Left lung (tissue), 10 donors: Measurements from ENCODE around the gene EPB41L4A. TPM values are rescaled to one million over a fixed set of nuclear protein-coding genes. Genes with fewer than 3 reads are reported as not detected.

Experiments used
- ATAC-seq: fragments of 200-7000 bp; cut with Tn5 transposase; one replicate; pipeline ENCODE4 v1.9.1; 2020; ENCODE audit warnings: moderate library complexity
- DNase-seq, 4 donors: peaks; one replicate each; pipeline ENCODE4 v3.0.0-alpha.2; 2013 to 2020
- H3K27ac ChIP-seq, 2 donors: fragments of 200-600 bp; sonication (generic) in 1 of 2; one replicate each; pipeline versions ENCODE4 v1.5.0 to v1.8.0; 2020 to 2021
- H3K27me3 ChIP-seq, 2 donors: fragments of 200-600 bp; sonication (generic) in 1 of 2; one replicate each; pipeline versions ENCODE4 v1.5.0 to v1.8.0; 2020 to 2021
- H3K36me3 ChIP-seq, 2 donors: fragments of 200-600 bp; sonication (generic) in 1 of 2; one replicate each; pipeline versions ENCODE4 v1.5.0 to v1.8.0; 2020 to 2021
- H3K4me1 ChIP-seq, 2 donors: fragments of 200-600 bp; one replicate each; pipeline ENCODE4 v1.8.0; 2021
- H3K4me3 ChIP-seq, 2 donors: fragments of 200-600 bp; sonication (generic) in 1 of 2; one replicate each; pipeline versions ENCODE4 v1.5.0 to v1.8.0; 2020 to 2021; ENCODE audit warnings: mild to moderate bottlenecking in 1 of 2
- H3K9me3 ChIP-seq, 2 donors: fragments of 200-600 bp; sonication (generic) in 1 of 2; one replicate each; pipeline versions ENCODE4 v1.5.0 to v1.8.0; 2020 to 2021
- intact Hi-C, 2 donors: fragments of 100-400 bp; cut with DNase I; formaldehyde crosslinking; loops; one replicate each; pipeline versions ENCODE4 v1.11.2 to v1.14.2; 2022
- polyA plus RNA-seq, 6 donors: library from polyadenylated mRNA; unstranded; fragments of 120-200 nt; gene quantifications; one replicate each; pipeline ENCODE4 v1.2.1, GENCODE V29; 2013; ENCODE audit not compliant: insufficient read length in 6 of 6
- total RNA-seq, 2 donors: library from RNA; stranded (reverse); fragmentation: NEBNext Ultra II Directional; extraction: Animal tissue kit (Norgen Biotek cat#: 25700); gene quantifications; one replicate each; pipeline ENCODE4 v1.2.1, GENCODE V29; 2021
- TF ChIP-seq, protein P1 (sequence below), 2 donors: fragments of 200-600 bp; sonication (generic) in 1 of 2; IDR thresholded peaks; one replicate each; pipeline versions ENCODE4 v1.5.0 to v1.8.0; 2021; ENCODE audit warnings: antibody characterized with exemption in 2 of 2
- donor health status: DM: no; HTN: yes; CAD: no.
- donor health status: DM: no; HTN: no; CAD: no.

The EPB41L4A gene
- total and polyA plus RNA-seq, 8 donors, result 13.6 to 31.3 (median 17.6) TPM

GRCh38 chr5:112205846-112206245 lies 213.2 kb downstream of the EPB41L4A start:
- no peaks in the 10 kb centered on the region for H3K9me3 ChIP-seq
- DNase-seq (no peak), ATAC-seq (no peak)
- no peaks in the 10 kb centered on the region for H3K36me3 ChIP-seq
- H3K27ac ChIP-seq, result no peak overlapping the region
- no peaks in the 10 kb centered on the region for H3K27me3 ChIP-seq
- H3K4me1 ChIP-seq, result no peaks in the 10 kb centered on the region
- TF ChIP-seq, protein P1, sequence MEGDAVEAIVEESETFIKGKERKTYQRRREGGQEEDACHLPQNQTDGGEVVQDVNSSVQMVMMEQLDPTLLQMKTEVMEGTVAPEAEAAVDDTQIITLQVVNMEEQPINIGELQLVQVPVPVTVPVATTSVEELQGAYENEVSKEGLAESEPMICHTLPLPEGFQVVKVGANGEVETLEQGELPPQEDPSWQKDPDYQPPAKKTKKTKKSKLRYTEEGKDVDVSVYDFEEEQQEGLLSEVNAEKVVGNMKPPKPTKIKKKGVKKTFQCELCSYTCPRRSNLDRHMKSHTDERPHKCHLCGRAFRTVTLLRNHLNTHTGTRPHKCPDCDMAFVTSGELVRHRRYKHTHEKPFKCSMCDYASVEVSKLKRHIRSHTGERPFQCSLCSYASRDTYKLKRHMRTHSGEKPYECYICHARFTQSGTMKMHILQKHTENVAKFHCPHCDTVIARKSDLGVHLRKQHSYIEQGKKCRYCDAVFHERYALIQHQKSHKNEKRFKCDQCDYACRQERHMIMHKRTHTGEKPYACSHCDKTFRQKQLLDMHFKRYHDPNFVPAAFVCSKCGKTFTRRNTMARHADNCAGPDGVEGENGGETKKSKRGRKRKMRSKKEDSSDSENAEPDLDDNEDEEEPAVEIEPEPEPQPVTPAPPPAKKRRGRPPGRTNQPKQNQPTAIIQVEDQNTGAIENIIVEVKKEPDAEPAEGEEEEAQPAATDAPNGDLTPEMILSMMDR (IDR thresholded peaks at IDR 0.05), result no peak
- intact Hi-C loops, result loop anchor here in 1 of 2 donors (10.0 kb wide), 1 partner anchor 219 kb away; no protein-coding TSS in a partner anchor
- no peak overlapping the region for H3K4me3 ChIP-seq

DNA sequence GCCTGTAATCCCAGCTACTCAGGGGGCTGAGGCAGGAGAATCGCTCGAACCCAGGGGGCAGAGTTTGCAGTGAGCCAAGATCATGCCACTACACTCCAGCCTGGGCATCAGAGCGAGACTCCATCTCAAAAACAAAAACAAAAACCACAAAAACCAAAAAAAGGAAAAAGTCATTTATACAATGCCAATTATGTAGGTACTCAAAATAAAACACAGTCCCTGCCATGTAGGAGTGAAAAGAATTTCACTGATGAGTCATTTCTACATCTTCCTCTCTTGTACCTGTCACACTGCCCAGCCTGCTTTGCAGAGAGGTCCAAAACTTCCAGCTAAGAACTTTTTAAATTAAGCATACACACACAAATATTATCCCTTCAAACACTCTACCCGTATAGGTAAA lies 215.8 kb downstream of the EPB41L4A start:
- Histone ChIP-seq H3K9me3 (no peaks in the 10 kb centered on the region), H3K4me3 (no peak overlapping the region), H3K27ac (no peak overlapping the region), H3K27me3 (no peaks in the 10 kb centered on the region), H3K36me3 (no peaks in the 10 kb centered on the region), H3K4me1 (no peaks in the 10 kb centered on the region)
- TF ChIP-seq, protein P1 (IDR thresholded peaks at IDR 0.05), result no peak
- DNase-seq (no peak), ATAC-seq (no peak)
- intact Hi-C loops, result loop anchor here in 1 of 2 donors (10.0 kb wide), 1 partner anchor 222 kb away; no protein-coding TSS in a partner anchor

DNA sequence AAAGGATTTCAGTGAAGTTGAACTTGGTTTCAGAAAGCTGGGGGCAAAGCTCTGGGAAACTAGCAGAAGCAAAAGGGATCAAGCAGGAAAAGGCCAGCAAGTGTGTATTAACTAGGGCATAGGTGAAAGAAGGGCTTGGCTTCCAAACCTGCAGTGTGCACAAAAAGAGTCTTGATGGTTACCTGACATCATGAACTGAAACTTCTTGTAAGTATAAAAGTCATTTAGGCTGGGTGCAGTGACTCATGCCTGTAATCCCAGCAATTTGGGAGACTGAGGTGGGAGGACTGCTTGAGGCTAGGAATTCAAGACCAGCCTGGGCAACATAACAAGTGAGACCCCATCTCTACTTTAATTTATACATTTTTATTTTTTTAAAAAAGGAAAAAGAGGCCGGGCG lies 216.4 kb downstream of the EPB41L4A start:
- H3K4me1 ChIP-seq, result no peaks in the 10 kb centered on the region
- H3K27me3 ChIP-seq, result no peaks in the 10 kb centered on the region
- no peaks in the 10 kb centered on the region for H3K9me3 ChIP-seq
- ATAC-seq (no peak), DNase-seq (no peak)
- TF ChIP-seq, protein P1 (IDR thresholded peaks at IDR 0.05), result no peak
- H3K4me3 ChIP-seq, result no peak overlapping the region
- no peaks in the 10 kb centered on the region for H3K36me3 ChIP-seq
- intact Hi-C loops, result loop anchor here in 1 of 2 donors (10.0 kb wide), 1 partner anchor 222 kb away; no protein-coding TSS in a partner anchor
- no peak overlapping the region for H3K27ac ChIP-seq

DNA sequence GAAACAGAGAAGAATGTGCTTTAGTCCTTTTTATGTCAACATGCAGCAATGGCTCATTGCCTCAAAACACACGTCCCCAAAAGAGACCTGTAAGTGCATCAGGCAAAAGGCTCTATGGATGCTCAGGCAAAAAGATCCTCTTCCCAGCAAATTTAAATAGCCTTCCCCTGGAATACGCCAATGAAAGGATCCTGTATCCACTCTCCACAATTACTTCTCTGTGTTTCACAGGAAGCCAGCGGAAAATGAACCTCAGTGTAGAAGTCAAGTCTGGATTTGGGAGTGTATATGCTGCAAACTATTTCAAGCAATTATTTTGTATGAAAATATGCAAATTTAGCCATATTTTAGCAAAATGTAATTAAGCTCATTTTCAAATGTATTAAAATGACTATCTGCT lies 217.9 kb downstream of the EPB41L4A start:
- no peak for DNase-seq
- Histone ChIP-seq H3K27me3 (no peaks in the 10 kb centered on the region), H3K36me3 (no peaks in the 10 kb centered on the region), H3K4me3 (no peak overlapping the region), H3K9me3 (no peaks in the 10 kb centered on the region), H3K4me1 (no peaks in the 10 kb centered on the region), H3K27ac (no peak overlapping the region)
- ATAC-seq, result no peak
- intact Hi-C loops, result loop anchor here in 1 of 2 donors (10.0 kb wide), 1 partner anchor 224 kb away; no protein-coding TSS in a partner anchor
- TF ChIP-seq, protein P1 (IDR thresholded peaks at IDR 0.05), result no peak

GRCh38 chr5:112200131-112200530 lies 218.9 kb downstream of the EPB41L4A start:
- no peaks in the 10 kb centered on the region for H3K36me3 ChIP-seq
- H3K9me3 ChIP-seq, result no peaks in the 10 kb centered on the region
- no peak for DNase-seq
- H3K4me3 ChIP-seq, result no peak overlapping the region
- TF ChIP-seq, protein P1 (IDR thresholded peaks at IDR 0.05), result no peak
- H3K4me1 ChIP-seq, result no peaks in the 10 kb centered on the region
- no peak overlapping the region for H3K27ac ChIP-seq
- no peaks in the 10 kb centered on the region for H3K27me3 ChIP-seq
- no peak for ATAC-seq
- intact Hi-C loops, result loop anchor here in 1 of 2 donors (10.0 kb wide), 1 partner anchor 225 kb away; no protein-coding TSS in a partner anchor
